Body of pancreas (tissue), 4 donors: ENCODE measurements around the gene RGS7BP.

Experiments used
- CTCF ChIP-seq, 7 experiments: fragments of 450-650 bp in 4 of 7; fragments of 200-600 bp in 3 of 7; sonication (generic) in 3 of 7; IDR thresholded peaks; one replicate each; pipeline ENCODE4 v1.5.1; 2016 to 2019; ENCODE audit warnings: antibody characterized with exemption in 7 of 7
- POLR2A ChIP-seq, 3 donors: fragments of 450-650 bp; IDR thresholded peaks; one replicate each; pipeline ENCODE4 v1.6.1; 2016; ENCODE audit warnings: antibody characterized with exemption in 3 of 3, mild to moderate bottlenecking in 2 of 3

- TF ChIP-seq CTCF (IDR thresholded peaks at IDR 0.05) (no peak), POLR2A (IDR thresholded peaks at IDR 0.05) (no peak)
Measured at GRCh38 chr5:64530076-64530475, 24.3 kb downstream of the RGS7BP start.
